ENCODE results near the gene ENO3. TPM values are rescaled to one million over a fixed set of nuclear protein-coding genes. Genes with fewer than 3 reads are reported as not detected.

Gene ENO3
- total RNA-seq, 1 experiment from 2014 or later: 24.6 TPM

- TF ChIP-seq ZBTB33 (IDR thresholded peaks at IDR 0.05; ENCODE audit: extremely low read depth, insufficient replicate concordance, low read length) (no peak), JUND (IDR thresholded peaks at IDR 0.05) (no peak), MAX (IDR thresholded peaks at IDR 0.05) (no peak), YY1 (IDR thresholded peaks at IDR 0.05; ENCODE audit: extremely low read depth, insufficient replicate concordance, low read depth, low read length) (no peak)
These were observed 22.6 kb downstream of the ENO3 start (continued) for GRCh38 chr17:4973256-4974114.

GRCh38 chr17:4974115-4974670 is 23.3 kb downstream of the ENO3 start:
- H2AFZ ChIP-seq (ENCODE audit: low read depth, low read length, poor library complexity, severe bottlenecking): no peak overlapping the region
- no peaks in the 10 kb centered on the region for H3K9me2 ChIP-seq (ENCODE audit: insufficient read depth)
- DNase-seq (ENCODE audit: low read depth, low spot score): no peak
- H3K4me1 ChIP-seq (ENCODE audit: control insufficient read depth in 1 of 2, insufficient read depth in 2 of 2, low read length in 2 of 2): peaks cover 4 to 7% of the 10 kb centered on the region in 2 experiments; a peak in 3 of 4 replicates
- H3K27ac ChIP-seq (ENCODE audit: low read depth, low read length): no peak overlapping the region
- ChIA-PET RAD21 (ENCODE audit: low non-redundant PET in 1 of 2, low total read pairs in 2 of 2, uncharacterized antibody in 2 of 2, unreplicated experiment in 2 of 2) (no interaction called here), CTCF (no interaction called here), POLR2A (no interaction called here)
- no peak overlapping the region for H3K4me2 ChIP-seq (ENCODE audit: low read length)
- no peaks in the 10 kb centered on the region for H3K79me2 ChIP-seq (ENCODE audit: insufficient read depth, low read length)
- no peak for ATAC-seq
- no peak overlapping the region for H3K4me3 ChIP-seq (replicated peaks in 1 of 2; ENCODE audit: low read depth in 1 of 2, low read length in 2 of 2)
- H3K36me3 ChIP-seq (ENCODE audit: control insufficient read depth in 1 of 2, insufficient read depth in 2 of 2, low read length in 2 of 2): peaks cover 9 to 28% of the 10 kb centered on the region in 2 experiments; a peak in 2 of 4 replicates
- H3K9me3 ChIP-seq (ENCODE audit: control insufficient read depth in 1 of 2, insufficient read depth in 1 of 2, low read depth in 1 of 2, low read length in 2 of 2): no peaks in the 10 kb centered on the region
- BruUV-seq (replicated peaks): no TSS peak
- H3K27me3 ChIP-seq (ENCODE audit: insufficient read depth, low read length): no peaks in the 10 kb centered on the region
- intact Hi-C loops (cut with micrococcal nuclease): no loop called here
- no peak overlapping the region for H3K9ac ChIP-seq (ENCODE audit: low read length)
- no peaks in the 10 kb centered on the region for H4K20me1 ChIP-seq (ENCODE audit: insufficient read depth)
- TF ChIP-seq POLR2AphosphoS5 (IDR thresholded peaks at IDR 0.05; ENCODE audit: low read depth, low read length) (no peak), ELF1 (IDR thresholded peaks at IDR 0.05; ENCODE audit: borderline replicate concordance, low read depth) (no peak), REST (IDR thresholded peaks at IDR 0.05; ENCODE audit: low read depth) (no peak), CEBPB (IDR thresholded peaks at IDR 0.05; ENCODE audit: low read depth) (no peak), FOSL1 (IDR thresholded peaks at IDR 0.05; ENCODE audit: low read depth) (no peak), YY1 (IDR thresholded peaks at IDR 0.05; ENCODE audit: extremely low read depth, insufficient replicate concordance, low read depth, low read length) (no peak), CBX3 (IDR thresholded peaks at IDR 0.05; ENCODE audit: low read depth) (no peak), ZNF274 (IDR thresholded peaks at IDR 0.05; ENCODE audit: low read depth, low read length) (no peak), CTCF (IDR thresholded peaks at IDR 0.05 in 2 of 3, conservative IDR thresholded peaks at IDR 0.05 in 1 of 3; ENCODE audit: borderline replicate concordance in 1 of 3, insufficient read depth in 1 of 3, low read depth in 2 of 3, low read length in 2 of 3) (no peak), EGR1 (IDR thresholded peaks at IDR 0.05; ENCODE audit: low read depth) (no peak), RAD21 (IDR thresholded peaks at IDR 0.05; ENCODE audit: low read depth) (no peak), TCF7L2 (IDR thresholded peaks at IDR 0.05; ENCODE audit: borderline replicate concordance, extremely low read depth, insufficient read depth, insufficient read length) (no peak), ZFX (IDR thresholded peaks at IDR 0.05) (no peak), JUND (IDR thresholded peaks at IDR 0.05) (no peak)
